NCI-H146 (cell line): ENCODE data around the gene LNX1.

ENCODE experiments used
- DNase-seq: peaks from one replicate; lab custom pipeline; 2025; lab: John Stamatoyannopoulos, UW

LNX1 gene

GRCh38 chr4:53598901-53599300 lies 7.6 kb upstream of the LNX1 start:
- no peak for DNase-seq

GRCh38 chr4:53598483-53598882 lies 7.2 kb upstream of the LNX1 start:
- no peak for DNase-seq

- no peak for DNase-seq
Observed at GRCh38 chr4:53596901-53597300, 5.6 kb upstream of the LNX1 start.

- DNase-seq, result no peak
Observed at GRCh38 chr4:53595834-53596233, 4.5 kb upstream of the LNX1 start.

- no peak for DNase-seq
Observed at GRCh38 chr4:53595204-53595603, 3.9 kb upstream of the LNX1 start.

- DNase-seq, result peak; percentile 28
Observed at GRCh38 chr4:53593765-53594164, 2.5 kb upstream of the LNX1 start.

GRCh38 chr4:53592686-53593501 lies 1.6 kb upstream of the LNX1 start:
- peak; percentile 95 for DNase-seq

GRCh38 chr4:53592122-53592521 lies 836 bp upstream of the LNX1 start:
- DNase-seq, result peak; percentile 80

GRCh38 chr4:53590187-53590586 lies 1.1 kb downstream of the LNX1 start:
- DNase-seq, result peak; percentile 14

- DNase-seq, result no peak
Observed at GRCh38 chr4:53589511-53589910, 1.8 kb downstream of the LNX1 start.

- DNase-seq, result no peak
Observed at GRCh38 chr4:53587135-53587534, 4.2 kb downstream of the LNX1 start.

GRCh38 chr4:53586121-53586816 lies 5.0 kb downstream of the LNX1 start:
- no peak for DNase-seq

GRCh38 chr4:53584658-53585057 lies 6.6 kb downstream of the LNX1 start:
- no peak for DNase-seq

- no peak for DNase-seq
Observed at GRCh38 chr4:53583513-53583912, 7.8 kb downstream of the LNX1 start.

- DNase-seq, result no peak
Observed at GRCh38 chr4:53582194-53582593, 9.1 kb downstream of the LNX1 start.

- DNase-seq, result no peak
Observed at GRCh38 chr4:53580274-53580673, 11.0 kb downstream of the LNX1 start.

- DNase-seq, result no peak
Observed at GRCh38 chr4:53579826-53580225, 11.5 kb downstream of the LNX1 start.

- DNase-seq, result peak; percentile 16
Observed at GRCh38 chr4:53576676-53577372, 14.5 kb downstream of the LNX1 start.

- no peak for DNase-seq
Observed at GRCh38 chr4:53576071-53576617, 15.1 kb downstream of the LNX1 start.

- no peak for DNase-seq
Observed at GRCh38 chr4:53575552-53575951, 15.7 kb downstream of the LNX1 start.

GRCh38 chr4:53574528-53574927 lies 16.8 kb downstream of the LNX1 start:
- no peak for DNase-seq

- no peak for DNase-seq
Observed at GRCh38 chr4:53573696-53574095, 17.6 kb downstream of the LNX1 start.

GRCh38 chr4:53572600-53572994 lies 18.7 kb downstream of the LNX1 start:
- no peak for DNase-seq
